ENCODE data around the gene MTUS2. TPM values are rescaled to one million over a fixed set of nuclear protein-coding genes. Genes with fewer than 3 reads are reported as not detected.

The MTUS2 gene
- total RNA-seq, 1 donor from 2014 or later = 0.53 TPM

- ATAC-seq (no peak), DNase-seq (ENCODE audit: low spot score) (no peak)
These were observed 36.1 kb downstream of the MTUS2 start for GRCh38 chr13:28856287-28856686.

DNA sequence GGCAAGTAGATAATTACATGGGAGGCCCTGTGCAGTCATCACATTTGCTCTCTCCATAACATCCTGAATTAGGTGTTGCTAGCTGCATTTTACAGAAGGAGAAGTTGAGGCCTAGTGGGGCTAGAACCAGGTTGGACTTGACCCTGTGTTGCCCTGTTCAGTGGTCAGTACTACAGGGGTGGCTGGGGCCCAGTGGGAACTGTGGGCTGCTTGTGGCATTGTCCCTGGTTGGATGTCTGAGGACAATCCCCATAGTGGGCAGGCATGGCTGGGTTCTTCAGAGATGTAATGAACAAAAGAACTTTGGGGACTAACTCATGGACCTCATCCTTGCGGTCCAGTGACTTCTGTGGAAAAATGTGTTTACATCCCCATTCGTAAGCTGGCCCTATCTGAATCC lies 38.9 kb downstream of the MTUS2 start:
- ATAC-seq (no peak), DNase-seq (ENCODE audit: low spot score) (no peak)

- ATAC-seq = no peak
- no peak for DNase-seq (ENCODE audit: low spot score)
These were observed 39.6 kb downstream of the MTUS2 start for GRCh38 chr13:28859717-28860116.

GRCh38 chr13:28864544-28864943 lies 44.4 kb downstream of the MTUS2 start:
- DNase-seq (ENCODE audit: low spot score) (no peak), ATAC-seq (no peak)

DNA sequence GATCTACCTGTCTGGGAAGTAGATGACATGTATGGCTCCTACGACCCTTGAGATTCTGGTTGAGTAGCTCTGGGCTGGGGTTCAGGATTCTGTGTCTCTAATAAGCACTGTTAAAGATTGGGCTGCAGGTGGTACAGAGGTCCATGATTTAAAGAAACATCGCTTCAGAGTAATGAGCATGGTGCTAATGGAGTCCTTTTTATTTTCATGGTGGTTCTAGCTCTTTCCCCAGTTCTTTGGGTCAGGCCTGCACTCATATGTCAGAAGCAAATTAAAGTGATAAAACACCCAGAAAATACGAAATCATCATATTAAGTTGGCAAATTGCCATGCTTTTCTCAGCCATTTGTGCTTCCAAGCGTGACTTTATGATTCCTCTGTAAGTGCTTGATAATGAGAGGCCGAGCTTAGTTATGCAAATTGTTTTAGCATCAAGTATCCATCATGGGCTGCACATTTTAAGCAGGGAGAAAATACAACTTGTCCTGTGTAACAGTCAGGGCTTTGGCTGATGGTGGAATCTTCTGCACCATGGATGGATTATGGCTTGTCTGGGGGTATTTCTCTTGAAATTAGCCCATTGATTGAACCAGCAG lies 45.1 kb downstream of the MTUS2 start:
- ATAC-seq = no peak
- DNase-seq (ENCODE audit: low spot score) = no peak

- ATAC-seq (no peak), DNase-seq (ENCODE audit: low spot score) (no peak)
These were observed 45.8 kb downstream of the MTUS2 start for GRCh38 chr13:28865951-28866350.

DNA sequence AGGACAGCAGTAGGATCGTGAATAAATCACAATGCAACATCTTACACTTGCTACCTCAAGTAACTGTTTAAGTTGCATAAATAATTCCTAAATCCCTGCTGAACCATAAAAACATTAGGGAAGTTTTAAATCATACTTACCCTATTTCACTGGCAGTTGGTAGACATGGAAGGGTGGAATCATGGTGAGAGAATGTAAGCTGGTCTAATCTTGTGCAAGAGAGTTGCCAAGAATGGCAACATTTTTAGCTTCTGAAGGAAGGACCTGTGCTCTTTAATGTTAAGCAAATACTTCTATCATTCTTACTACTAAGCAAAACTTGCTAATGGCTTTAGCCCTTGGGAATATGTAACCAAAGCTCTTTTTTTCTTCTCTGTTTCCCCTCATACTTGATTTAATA lies 46.8 kb downstream of the MTUS2 start:
- DNase-seq (ENCODE audit: low spot score) (no peak), ATAC-seq (no peak)

DNA sequence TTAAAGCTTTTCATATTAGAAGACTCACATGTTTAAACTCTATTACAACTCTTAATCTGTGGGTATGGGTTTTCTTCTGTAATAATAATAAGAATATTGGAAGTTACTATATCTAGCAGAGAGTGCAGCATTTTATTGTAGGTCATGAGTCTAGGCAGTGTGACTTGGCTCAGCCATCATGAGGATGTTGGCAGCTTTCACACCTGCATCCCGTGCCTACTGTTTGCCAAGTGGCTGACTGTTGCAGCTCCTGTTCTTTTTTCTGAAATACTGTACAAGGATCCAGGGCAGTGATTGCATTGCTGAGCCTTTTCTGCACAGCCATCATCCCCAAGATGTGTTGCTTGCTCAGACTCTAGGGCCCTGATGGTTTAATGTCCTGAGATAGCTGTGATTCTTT lies 47.4 kb downstream of the MTUS2 start:
- DNase-seq (ENCODE audit: low spot score) = no peak
- ATAC-seq = peak; percentile 24

- no peak for ATAC-seq
- no peak for DNase-seq (ENCODE audit: low spot score)
These were observed 52.5 kb downstream of the MTUS2 start for GRCh38 chr13:28872427-28873176.

- DNase-seq (ENCODE audit: low spot score) (no peak), ATAC-seq (no peak)
These were observed 55.9 kb downstream of the MTUS2 start for GRCh38 chr13:28875846-28876615.

- DNase-seq (ENCODE audit: low spot score) (no peak), ATAC-seq (no peak)
These were observed 57.3 kb downstream of the MTUS2 start for GRCh38 chr13:28877408-28877807.

DNA sequence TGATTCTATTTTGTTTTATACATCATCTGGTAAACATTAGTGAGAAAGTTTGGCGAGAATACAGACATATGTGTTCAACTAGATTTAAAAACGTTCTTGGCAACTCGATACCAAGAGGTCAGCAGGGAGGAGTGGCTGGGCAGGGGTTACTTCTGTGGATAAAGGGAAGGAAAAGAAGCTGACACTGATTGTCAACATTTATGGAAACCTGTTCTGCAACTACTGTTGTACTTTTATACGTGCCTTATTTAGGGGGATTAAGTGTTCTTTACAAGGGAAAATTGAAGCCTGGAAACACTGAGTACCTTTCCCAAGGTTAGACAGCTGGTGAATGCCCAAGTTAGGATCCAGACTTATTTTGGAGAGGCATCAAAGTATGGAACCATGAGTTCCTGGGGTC lies 65.0 kb downstream of the MTUS2 start:
- DNase-seq (ENCODE audit: low spot score) (no peak), ATAC-seq (no peak)

DNA sequence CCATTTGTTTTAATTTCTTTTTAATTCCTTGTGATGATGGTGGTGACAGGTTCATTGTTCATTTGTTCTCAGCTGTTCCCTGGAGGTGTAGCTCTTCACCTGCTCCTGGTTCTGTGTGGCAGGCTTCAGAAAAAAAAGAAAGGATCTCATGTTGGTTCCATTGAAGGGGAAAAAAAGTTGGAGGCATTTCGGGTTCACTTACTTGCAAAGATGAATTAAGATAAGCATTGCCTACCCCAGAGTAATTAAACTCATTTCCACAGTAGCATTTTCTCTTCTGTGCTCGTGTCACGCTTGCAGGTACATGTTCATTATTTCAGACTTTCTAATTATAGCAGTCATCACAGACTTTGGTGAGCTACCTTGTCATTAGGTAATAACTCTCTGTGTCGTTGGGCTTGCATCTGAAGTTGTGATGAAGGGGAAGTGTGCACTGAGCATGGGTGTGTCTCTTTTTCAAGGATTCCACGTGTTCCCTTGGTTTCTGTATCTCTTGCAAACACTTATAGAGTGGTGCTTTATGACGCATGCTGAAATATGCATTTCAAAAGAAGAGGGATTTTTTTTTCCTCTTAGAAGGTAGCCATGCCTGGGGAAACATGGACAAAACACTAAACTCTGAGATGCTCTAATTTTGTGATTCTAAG lies 69.1 kb downstream of the MTUS2 start:
- no peak for DNase-seq (ENCODE audit: low spot score)
- ATAC-seq = no peak

- DNase-seq (ENCODE audit: low spot score) (no peak), ATAC-seq (no peak)
These were observed 70.6 kb downstream of the MTUS2 start for GRCh38 chr13:28890712-28891111.

GRCh38 chr13:28918030-28918429 lies 97.9 kb downstream of the MTUS2 start:
- DNase-seq (ENCODE audit: low spot score) (no peak), ATAC-seq (no peak)

DNA sequence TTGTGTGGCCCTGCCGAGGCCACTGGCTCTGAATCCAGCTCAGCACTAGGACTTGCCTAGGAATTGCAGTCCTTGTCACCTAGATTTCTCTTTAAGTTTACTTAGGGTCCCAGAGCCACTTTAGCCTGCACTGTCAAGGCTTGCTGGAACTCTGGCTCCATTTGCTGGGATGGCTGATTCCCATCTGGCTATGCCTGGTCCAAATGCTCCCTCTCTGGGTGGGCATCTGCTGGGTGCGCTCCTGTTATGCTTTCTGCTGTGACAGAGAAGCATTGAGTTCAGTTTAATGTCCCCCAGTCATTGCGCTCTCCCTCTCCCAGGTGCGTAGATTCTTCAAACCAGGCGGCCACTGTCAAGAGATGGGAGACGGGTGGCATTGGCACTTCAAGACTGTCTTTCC lies 102.2 kb downstream of the MTUS2 start:
- no peak for ATAC-seq
- no peak for DNase-seq (ENCODE audit: low spot score)

- ATAC-seq (no peak), DNase-seq (ENCODE audit: low spot score) (no peak)
These were observed 115.0 kb downstream of the MTUS2 start for GRCh38 chr13:28935104-28935503.

DNA sequence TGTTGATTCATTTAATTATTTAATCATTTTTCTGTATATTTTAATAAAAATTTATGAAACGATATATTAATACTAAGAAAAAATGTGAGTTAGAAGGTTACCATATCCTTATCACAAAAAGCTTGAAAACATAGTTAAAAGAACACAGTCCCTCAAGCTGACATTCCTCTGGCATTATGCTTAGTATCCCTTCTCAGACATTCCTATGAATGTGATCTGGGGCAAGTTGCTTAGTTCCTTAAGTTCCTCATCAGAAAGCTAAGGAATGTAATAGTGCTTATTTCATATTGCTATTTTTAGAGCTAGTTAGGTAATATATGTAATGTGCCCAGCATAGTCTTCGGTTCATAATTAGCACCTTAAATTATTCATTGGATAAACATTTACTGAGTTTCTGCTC lies 122.8 kb downstream of the MTUS2 start:
- DNase-seq (ENCODE audit: low spot score) (no peak), ATAC-seq (no peak)

DNA sequence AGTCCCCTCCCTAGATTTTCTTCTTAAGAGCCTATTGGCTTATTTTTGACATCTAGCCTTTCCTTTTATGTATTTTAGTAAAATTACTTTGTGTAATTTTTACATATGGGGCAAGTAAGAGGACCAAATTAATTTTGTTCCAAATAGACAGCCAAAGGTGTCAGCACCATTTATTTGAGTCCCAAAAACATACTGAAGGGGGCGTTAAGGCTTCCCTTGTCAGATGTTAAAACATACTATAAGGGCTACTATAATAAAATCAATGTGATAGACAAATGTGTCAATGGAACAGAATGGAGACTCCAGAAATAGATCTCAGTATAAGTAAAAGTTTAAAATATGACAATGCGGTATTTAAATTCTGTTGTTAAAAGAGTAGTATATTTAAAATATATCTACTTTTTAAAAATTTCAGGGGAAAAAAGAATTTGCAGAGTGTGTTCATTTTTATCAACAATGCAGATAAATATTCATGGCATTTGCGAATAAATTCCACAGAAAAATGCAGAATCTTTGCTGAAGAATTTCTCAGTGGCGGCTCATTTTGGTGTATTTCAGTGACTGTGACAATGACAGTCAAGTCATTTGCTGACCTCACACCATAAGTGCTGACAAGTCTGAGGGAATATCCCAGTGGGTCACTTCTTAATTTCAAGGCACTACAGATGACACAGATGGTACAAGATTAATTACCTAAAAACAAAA lies 133.7 kb downstream of the MTUS2 start:
- no peak for DNase-seq (ENCODE audit: low spot score)

GRCh38 chr13:28954419-28954725 lies 134.2 kb downstream of the MTUS2 start:
- DNase-seq (ENCODE audit: low spot score) (no peak), ATAC-seq (no peak)

More for the DNA sequence above, 133.7 kb downstream of the MTUS2 start:
- no peak for ATAC-seq

DNA sequence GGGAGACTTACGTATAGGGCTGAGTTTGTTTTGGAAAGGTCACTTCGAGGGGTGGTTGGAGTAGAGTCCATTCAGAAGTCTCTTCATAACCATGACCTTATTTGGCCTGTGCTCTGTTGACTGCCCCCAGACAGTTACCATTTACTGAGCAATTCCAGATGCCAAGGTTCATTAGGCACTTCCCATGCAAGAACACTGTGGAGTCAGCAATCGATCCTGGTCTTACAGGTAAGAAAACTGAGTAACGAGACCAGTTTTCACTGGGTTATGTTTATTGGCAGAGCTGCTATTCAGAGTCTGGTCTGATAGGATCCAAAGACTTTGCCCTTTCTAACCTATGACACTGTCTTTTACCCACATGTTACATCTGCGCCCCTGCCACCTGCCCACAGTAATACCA lies 134.7 kb downstream of the MTUS2 start:
- DNase-seq (ENCODE audit: low spot score) (peak; percentile 69), ATAC-seq (peak; percentile 90)
